ENCODE results near the gene TCFL5.
A peak's percentile ranks its signal among the peaks of the same experiment; 100 is the strongest.
"Not testable (repeated sequence)": the region's sequence is repeated elsewhere in the genome, so short reads cannot be mapped to it uniquely, and the experiment has no call there.

The TCFL5 gene

GRCh38 chr20:62879275-62880146, 17.9 kb upstream of the TCFL5 start:
- DNase-seq: no peak

DNA sequence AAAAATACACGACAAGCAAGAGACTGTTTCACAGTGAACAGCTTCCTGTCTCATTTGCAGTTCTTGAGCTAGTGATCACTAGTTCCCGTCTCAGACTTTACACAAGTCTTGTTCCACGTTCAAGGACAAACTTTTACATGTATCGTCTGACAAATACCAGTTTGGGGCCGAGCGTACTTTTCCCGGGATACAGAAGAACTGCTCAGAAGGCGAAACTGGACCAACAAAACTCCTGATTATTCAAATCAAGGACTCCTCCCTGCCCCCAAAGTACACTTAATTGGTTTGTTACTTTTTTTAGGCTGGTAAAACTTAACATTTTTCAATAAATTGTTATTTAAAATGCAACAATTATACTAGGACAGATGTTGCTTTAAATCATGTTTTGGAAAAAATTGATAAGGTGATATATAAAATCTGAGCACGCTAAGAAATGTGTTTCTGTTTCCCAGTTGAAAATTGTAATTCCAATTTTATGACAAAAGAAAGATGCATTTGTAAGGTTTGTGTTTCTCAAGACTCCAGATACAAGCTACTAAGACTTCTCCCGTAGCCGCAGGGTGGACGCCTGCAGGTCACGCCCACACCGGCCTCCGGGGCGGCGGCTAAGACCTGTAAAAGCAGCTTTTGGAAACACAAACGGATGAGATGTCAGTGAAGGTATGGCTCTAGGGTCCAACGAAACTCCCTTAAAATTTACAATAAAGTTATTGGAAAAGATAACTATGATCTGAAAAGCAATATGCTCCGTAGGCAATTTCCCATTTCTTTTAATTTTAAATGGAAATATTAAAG, 16.8 kb upstream of the TCFL5 start:
- no peak for DNase-seq

DNA sequence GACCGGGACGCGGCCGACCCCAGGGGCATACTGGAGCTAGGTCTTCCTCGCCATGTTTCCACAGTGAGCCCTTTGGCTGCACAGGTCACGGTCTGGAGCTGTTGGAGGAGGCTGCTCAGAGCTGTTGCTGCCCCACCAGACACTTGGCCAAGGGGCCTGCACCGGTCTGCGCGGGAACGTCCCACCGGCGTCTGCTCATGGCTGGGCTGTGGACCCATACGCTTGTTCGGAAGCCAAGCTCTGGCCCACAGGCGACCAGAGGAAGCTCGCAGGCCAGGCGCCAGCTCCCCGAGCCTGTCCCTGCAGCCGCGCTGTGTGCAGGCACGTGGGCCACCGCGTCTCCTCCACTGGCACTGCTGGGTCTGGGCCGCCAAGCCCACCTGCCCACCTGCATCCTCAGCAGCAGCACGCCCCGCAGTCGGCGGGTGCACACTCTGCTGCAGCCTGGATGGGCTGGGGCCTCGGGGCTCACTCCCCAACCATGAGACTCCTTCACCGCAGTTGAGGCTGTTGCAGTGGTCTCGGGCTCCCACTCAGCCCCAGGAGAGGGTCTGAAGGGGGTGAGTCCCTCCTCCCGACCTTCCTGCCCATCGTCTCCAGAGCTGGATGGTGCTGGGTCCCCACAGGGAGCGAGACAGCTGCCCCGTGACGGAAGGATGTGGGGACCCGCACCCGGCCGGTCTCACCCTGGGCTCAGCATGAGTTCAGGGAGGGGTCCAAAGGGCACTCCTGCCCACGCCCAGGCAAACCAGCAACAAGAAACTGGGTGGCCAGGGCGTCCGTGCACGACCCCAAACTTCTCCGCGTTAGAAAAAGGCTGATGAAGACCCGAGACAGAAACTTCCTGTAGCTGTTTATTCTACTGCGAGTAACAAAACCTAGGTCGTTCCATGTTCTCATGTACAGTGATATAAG, 15.5 kb upstream of the TCFL5 start:
- no peak for DNase-seq

- DNase-seq: no peak
These were observed 14.9 kb upstream of the TCFL5 start for GRCh38 chr20:62876501-62876901.

GRCh38 chr20:62875419-62876361, 14.1 kb upstream of the TCFL5 start:
- DNase-seq: peak; percentile 51

GRCh38 chr20:62874964-62875344, 13.3 kb upstream of the TCFL5 start:
- DNase-seq: no peak

- DNase-seq: peak; percentile 92
These were observed 12.0 kb upstream of the TCFL5 start for GRCh38 chr20:62873681-62874031.

DNA sequence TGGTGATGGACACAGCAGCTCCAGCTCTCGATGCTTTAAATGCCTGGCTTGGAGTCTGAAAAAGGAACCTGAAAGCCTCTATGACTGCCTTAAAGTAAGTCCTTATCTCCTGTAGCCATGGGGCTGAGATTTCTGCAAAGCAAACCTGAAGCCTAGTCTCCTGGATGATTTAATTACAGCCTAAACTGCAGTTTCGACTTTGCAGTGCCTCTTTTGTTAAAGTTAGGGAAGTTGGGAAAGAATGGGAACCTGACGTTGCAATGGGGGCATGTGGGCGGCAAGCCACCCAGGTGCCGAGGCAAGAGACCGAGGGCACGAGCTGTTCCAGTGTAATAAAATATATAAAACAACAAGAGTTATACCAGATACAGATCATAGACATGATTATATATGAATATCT, 11.7 kb upstream of the TCFL5 start:
- peak; percentile 38 for DNase-seq

DNA sequence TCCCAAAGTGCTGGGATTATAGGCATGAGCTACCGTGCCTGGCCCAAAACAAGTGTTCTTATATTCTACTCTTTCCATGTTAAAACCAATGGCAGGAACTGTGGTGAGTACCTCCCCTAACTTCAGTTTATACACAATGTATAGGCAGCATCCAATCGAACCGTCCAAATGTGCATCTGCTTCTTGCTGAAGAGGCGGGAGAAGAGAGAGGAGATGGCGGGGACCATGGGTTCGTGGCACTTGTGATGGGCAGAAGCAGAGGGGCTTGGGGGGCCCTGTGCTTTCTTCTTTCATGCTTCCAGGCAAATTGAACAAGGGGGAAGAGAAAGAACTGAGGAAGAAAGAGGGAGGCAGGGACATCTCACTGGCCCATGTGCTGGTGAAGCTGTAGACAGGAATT, 11.2 kb upstream of the TCFL5 start:
- no peak for DNase-seq

DNA sequence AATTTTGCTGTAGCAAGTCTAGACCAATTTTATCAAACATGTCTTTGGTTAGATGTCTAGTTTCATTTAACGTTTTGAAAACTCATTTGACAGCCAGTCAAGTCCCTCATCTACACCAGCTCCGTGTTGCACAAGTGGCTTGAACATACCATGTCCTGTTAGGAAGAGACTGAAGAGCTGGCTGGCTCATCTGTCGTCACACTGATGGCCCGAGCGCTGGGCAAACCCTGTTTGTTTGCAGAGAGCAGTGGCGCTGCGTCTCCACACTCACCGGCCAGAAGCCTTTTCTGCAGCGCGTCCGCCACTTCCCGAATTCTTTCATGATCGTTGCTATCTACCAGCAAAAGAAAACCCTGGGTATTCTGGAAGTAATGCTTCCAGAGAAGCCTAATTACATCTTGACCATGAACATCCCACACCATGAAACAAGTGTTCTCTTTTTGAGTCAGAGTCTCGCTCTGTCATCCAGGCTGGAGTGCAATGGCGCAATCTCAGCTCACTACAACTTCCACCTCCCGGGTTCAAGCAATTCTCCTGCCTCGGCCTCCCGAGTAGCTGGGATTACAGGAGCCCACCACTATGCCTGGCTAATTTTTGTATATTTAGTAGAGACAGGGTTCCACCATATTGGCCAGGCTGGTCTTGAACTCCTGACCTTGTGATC, 10.7 kb upstream of the TCFL5 start:
- DNase-seq: no peak

DNA sequence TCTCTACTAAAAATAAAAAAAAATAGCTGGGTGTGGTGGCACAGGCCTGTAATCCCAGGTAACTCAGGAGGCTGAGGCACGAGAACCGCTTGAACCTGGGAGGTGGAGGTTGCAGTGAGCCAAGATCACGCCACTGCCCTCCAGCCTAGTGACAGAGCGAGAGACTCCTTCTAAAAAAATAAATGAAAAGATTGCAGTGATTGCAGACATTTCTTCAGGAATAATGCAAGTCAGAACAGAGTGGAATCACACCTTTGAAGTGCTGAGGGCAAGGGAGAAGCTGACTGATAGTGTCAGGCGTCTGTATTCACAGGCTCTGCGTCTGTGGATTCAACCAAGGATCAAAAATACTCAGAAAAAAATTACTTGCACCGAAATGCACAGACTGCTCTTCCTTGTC, 2.6 kb upstream of the TCFL5 start:
- no peak for DNase-seq

DNA sequence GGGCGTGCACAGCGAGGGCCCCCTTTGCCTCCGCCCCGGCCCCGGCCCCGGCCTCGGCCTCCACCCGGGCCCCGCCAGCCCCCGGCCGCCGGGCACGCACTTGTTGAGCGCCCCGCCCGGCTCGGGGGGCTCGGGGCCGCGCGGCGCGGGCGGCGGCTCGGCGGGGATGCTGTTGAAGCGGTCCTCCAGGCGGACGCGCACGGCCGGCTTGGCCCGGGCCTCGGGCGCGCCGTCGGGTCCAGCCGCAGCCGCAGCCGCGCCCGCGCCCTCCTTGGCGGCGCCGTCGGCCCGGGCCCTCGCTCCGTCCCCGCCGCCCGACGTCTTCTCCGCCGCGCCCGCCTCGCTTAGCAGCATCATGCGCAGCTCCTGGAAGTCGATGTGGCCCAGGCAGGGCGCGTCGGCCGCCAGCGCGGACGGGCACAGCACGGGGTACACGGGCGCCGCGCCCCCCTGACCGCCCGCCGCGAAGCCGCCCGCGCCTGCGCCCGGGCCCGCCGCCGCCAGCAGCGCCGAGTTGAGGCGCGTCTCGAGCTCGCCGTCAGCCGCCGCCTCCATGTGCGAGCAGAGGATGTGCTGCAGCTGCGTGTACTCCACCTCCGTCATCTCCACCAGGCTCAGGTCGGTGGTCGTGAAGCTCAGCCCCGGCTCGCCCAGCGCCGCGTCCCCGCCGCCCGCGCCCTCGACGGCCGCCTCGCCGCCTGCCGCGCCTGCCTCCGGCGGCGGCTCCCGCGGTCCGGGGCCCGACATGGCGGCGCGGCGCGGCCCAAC, 514 bp downstream of the TCFL5 start:
- peak; percentile 44 for DNase-seq

GRCh38 chr20:62860391-62860923, 1.2 kb downstream of the TCFL5 start:
- DNase-seq: no peak

GRCh38 chr20:62859721-62860120, 1.9 kb downstream of the TCFL5 start:
- DNase-seq: no peak

DNA sequence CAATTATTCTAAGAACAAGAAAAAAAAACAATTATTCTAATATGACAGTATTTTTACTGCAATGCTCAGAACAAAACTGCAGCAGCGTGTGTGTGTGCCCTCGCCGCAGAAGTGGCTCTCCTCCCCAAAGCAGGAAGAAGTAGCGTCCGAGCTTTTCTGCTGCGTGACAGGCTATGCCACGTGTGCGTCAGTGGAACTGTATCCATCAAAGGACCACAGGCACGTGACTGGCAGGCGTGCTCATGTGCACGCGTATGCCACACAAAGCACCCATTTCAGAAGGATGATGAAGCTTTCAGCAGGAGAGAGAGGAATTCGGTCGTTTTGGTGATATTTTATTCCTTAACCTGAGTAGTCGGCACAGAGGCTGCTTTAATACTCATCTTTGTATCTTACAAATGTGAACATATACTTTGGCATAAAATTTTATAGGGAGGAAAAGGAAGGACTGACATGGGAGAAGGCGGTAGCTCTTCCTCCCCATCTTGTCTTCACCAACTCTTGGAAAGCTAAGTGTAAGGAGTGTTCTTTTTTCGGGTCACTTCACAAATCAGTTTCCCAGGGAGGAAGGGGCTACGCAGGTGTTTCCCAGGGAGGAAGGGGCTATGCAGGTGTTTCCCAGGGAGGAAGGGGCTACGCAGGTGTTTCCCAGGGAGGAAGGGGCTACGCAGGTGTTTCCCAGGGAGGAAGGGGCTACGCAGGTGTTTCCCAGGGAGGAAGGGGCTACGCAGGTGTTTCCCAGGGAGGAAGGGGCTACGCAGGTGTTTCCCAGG, 3.4 kb downstream of the TCFL5 start:
- no peak for DNase-seq

GRCh38 chr20:62856931-62857619, 4.5 kb downstream of the TCFL5 start:
- no peak for DNase-seq

GRCh38 chr20:62855120-62855519, 6.5 kb downstream of the TCFL5 start:
- DNase-seq: no peak

GRCh38 chr20:62854121-62854520, 7.5 kb downstream of the TCFL5 start:
- DNase-seq: no peak

DNA sequence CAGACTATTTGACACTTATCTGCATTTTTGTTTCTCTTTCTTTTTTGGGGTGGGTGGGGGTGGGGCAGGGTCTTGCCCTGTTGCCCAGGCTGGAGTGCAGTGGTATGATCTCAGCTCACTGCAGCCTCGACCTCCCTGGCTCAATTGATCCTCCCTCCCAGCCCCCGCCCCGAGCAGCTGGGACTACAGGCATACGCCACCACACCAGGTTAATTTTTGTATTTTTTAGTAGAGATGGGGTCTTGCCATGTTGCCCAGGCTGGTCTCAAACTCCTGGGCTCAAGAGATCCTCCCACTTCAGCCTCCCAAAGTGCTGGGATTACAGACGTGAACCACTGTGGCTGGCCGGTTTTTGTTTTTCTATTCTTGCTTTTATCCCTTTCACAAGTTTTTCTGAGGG, 8.3 kb downstream of the TCFL5 start:
- not testable (repeated sequence) for DNase-seq
